MM.1S (cell line): ENCODE results near the gene LOXL1.

Source experiments
- DNase-seq: peaks from one replicate; pipeline ENCODE4 v3.0.0-alpha.2; 2015
- H2AFZ ChIP-seq: fragments of 300-600 bp; sonication (generic); 2 replicates; pipeline ENCODE4 v1.6.0; 2016; ENCODE audit warnings: antibody characterized with exemption, low read length
- H3F3A ChIP-seq: fragments of 300-600 bp; sonication (generic); 2 replicates; pipeline ENCODE4 v1.6.1; 2016; ENCODE audit warnings: mild to moderate bottlenecking, antibody characterized with exemption, low read length, moderate library complexity, mixed read lengths; ENCODE audit not compliant: insufficient read depth
- H3K27ac ChIP-seq: fragments of 300-600 bp; sonication (generic); 2 replicates; pipeline ENCODE4 v1.5.1; 2016; ENCODE audit warnings: mild to moderate bottlenecking, low read length
- H3K27me3 ChIP-seq: fragments of 300-600 bp; sonication (generic); replicated peaks from 2 replicates; pipeline ENCODE4 v1.6.0; 2016; ENCODE audit warnings: low read length; ENCODE audit not compliant: insufficient read depth
- H3K36me3 ChIP-seq: fragments of 300-600 bp; sonication (generic); replicated peaks from 2 replicates; pipeline ENCODE4 v1.6.1; 2016; ENCODE audit warnings: mild to moderate bottlenecking, low read length, mixed read lengths; ENCODE audit not compliant: insufficient read depth
- H3K4me1 ChIP-seq: fragments of 300-600 bp; sonication (generic); 2 replicates; pipeline ENCODE4 v1.6.1; 2016; ENCODE audit warnings: low read length, mixed read lengths
- H3K4me2 ChIP-seq: fragments of 300-600 bp; sonication (generic); 2 replicates; pipeline ENCODE4 v1.6.0; 2016; ENCODE audit warnings: low read depth, low read length
- H3K4me3 ChIP-seq: fragments of 300-600 bp; sonication (generic); 2 replicates; pipeline ENCODE4 v1.5.1; 2016; ENCODE audit warnings: low read length, mixed read lengths
- H3K79me2 ChIP-seq: fragments of 300-600 bp; sonication (generic); 2 replicates; pipeline ENCODE4 v1.6.1; 2016; ENCODE audit warnings: mixed run types, low read length, mixed read lengths
- H3K9ac ChIP-seq: fragments of 300-600 bp; sonication (generic); 2 replicates; pipeline ENCODE4 v1.6.1; 2016; ENCODE audit warnings: low read length, mixed read lengths
- H3K9me2 ChIP-seq: fragments of 300-600 bp; sonication (generic); replicated peaks from 2 replicates; pipeline ENCODE4 v1.6.1; 2016; ENCODE audit warnings: mild to moderate bottlenecking, low read length, mixed read lengths; ENCODE audit not compliant: insufficient read depth
- H3K9me3 ChIP-seq: fragments of 300-600 bp; sonication (generic); replicated peaks from 2 replicates; pipeline ENCODE4 v1.6.1; 2016; ENCODE audit warnings: mild to moderate bottlenecking, low read length, mixed read lengths; ENCODE audit not compliant: insufficient read depth
- H4K20me1 ChIP-seq: fragments of 300-600 bp; sonication (generic); 2 replicates; pipeline ENCODE4 v1.6.1; 2016; ENCODE audit warnings: mild to moderate bottlenecking, low read length, moderate library complexity, mixed read lengths; ENCODE audit not compliant: insufficient read depth
- EZH2 ChIP-seq: fragments of 300-600 bp; sonication (generic); optimal IDR thresholded peaks from 2 replicates; pipeline ENCODE3; 2017; ENCODE audit warnings: low read depth, mild to moderate bottlenecking, antibody characterized with exemption, low read length, mixed read lengths
- EZH2phosphoT487 ChIP-seq: fragments of 300-600 bp; sonication (generic); IDR thresholded peaks from 2 replicates; pipeline ENCODE4 v1.6.1; 2018; ENCODE audit warnings: antibody characterized with exemption, low read length
- TF ChIP-seq, protein P1 (sequence below): fragments of 300-600 bp; sonication (generic); IDR thresholded peaks from 2 replicates; pipeline ENCODE4 v1.5.1; 2016; ENCODE audit warnings: antibody characterized with exemption, low read length, mixed read lengths

Gene LOXL1

DNA sequence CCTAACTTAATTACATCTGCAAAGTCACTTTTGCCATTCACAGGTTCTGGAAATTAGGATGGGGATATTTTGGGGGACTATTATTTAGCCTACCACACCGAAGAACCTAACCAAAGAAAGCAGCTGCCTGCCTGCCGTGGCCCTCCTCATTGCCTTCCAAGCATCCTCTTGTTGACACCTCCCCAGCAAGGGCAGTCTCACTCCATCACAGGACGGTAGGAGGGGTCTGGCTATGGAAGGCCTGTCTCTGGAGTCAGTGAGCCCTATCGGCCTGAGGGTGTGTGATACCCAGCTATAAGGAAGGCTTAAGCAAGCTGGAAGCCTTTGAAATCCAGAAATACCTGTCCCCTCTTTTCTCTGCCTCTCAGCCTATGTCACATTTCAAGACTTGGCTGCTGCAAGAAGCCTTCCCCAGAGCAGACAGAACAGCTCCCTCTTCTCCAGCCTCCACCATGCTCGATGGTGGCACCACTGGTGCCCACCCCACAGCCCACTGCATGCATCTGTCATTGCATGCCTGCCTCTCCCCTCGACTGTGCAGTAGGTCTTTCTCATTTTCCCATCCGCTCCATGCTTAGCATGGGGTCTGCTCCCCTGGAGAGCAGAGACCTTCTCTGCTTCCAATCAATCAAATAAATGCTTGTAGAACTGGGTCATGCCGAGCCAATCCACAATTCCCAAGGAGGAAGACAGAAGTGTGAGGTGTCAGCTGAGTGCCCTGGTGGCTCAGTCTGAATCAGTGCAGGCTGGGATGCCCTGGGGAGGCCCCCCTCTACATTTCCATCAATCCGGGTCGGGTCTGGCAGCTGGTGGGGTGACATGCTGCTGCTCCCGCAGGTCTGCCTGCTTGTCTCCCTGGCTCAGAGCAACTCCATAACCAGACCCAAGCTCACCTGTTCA is 23.9 kb upstream of the LOXL1 start:
- Histone ChIP-seq H2AFZ (no peak overlapping the region), H3K4me2 (no peak overlapping the region), H3K9me2 (no peaks in the 10 kb centered on the region), H3K9me3 (no peaks in the 10 kb centered on the region), H3K4me3 (no peak overlapping the region), H3F3A (no peaks in the 10 kb centered on the region), H3K27ac (no peak overlapping the region), H3K4me1 (no peaks in the 10 kb centered on the region), H3K27me3 (peaks cover 8% of the 10 kb centered on the region; the same call in 1 of the 2 replicates), H3K36me3 (no peaks in the 10 kb centered on the region), H3K79me2 (no peaks in the 10 kb centered on the region), H3K9ac (no peak overlapping the region), H4K20me1 (no peaks in the 10 kb centered on the region)
- no peak for TF ChIP-seq EZH2phosphoT487
- TF ChIP-seq EZH2: no peak
- TF ChIP-seq, protein P1, sequence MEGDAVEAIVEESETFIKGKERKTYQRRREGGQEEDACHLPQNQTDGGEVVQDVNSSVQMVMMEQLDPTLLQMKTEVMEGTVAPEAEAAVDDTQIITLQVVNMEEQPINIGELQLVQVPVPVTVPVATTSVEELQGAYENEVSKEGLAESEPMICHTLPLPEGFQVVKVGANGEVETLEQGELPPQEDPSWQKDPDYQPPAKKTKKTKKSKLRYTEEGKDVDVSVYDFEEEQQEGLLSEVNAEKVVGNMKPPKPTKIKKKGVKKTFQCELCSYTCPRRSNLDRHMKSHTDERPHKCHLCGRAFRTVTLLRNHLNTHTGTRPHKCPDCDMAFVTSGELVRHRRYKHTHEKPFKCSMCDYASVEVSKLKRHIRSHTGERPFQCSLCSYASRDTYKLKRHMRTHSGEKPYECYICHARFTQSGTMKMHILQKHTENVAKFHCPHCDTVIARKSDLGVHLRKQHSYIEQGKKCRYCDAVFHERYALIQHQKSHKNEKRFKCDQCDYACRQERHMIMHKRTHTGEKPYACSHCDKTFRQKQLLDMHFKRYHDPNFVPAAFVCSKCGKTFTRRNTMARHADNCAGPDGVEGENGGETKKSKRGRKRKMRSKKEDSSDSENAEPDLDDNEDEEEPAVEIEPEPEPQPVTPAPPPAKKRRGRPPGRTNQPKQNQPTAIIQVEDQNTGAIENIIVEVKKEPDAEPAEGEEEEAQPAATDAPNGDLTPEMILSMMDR: no peak
- no peak for DNase-seq

- H3K4me1 ChIP-seq: no peaks in the 10 kb centered on the region
- H3K4me2 ChIP-seq: no peak overlapping the region
- no peak overlapping the region for H3K4me3 ChIP-seq
- no peak overlapping the region for H3K9ac ChIP-seq
- H3K9me2 ChIP-seq: no peaks in the 10 kb centered on the region
- H2AFZ ChIP-seq: no peak overlapping the region
- H4K20me1 ChIP-seq: no peaks in the 10 kb centered on the region
- TF ChIP-seq EZH2phosphoT487 (no peak), EZH2 (no peak)
- TF ChIP-seq, protein P1: no peak
- no peaks in the 10 kb centered on the region for H3K36me3 ChIP-seq
- no peaks in the 10 kb centered on the region for H3K9me3 ChIP-seq
- DNase-seq: no peak
- H3F3A ChIP-seq: no peaks in the 10 kb centered on the region
- peaks cover 8% of the 10 kb centered on the region; the same call in 1 of the 2 replicates for H3K27me3 ChIP-seq
- H3K79me2 ChIP-seq: no peaks in the 10 kb centered on the region
- H3K27ac ChIP-seq: no peak overlapping the region
Measured at GRCh38 chr15:73904026-73904815, 22.0 kb upstream of the LOXL1 start.

GRCh38 chr15:73905225-73905827 is 20.9 kb upstream of the LOXL1 start:
- Histone ChIP-seq H2AFZ (no peak overlapping the region), H3K79me2 (no peaks in the 10 kb centered on the region), H3K4me1 (no peaks in the 10 kb centered on the region), H3K36me3 (no peaks in the 10 kb centered on the region), H3K27ac (no peak overlapping the region), H3K4me2 (no peak overlapping the region), H3K27me3 (peaks cover 8% of the 10 kb centered on the region; the same call in 1 of the 2 replicates), H3K9ac (no peak overlapping the region), H3K4me3 (no peak overlapping the region), H3F3A (no peaks in the 10 kb centered on the region), H3K9me3 (no peaks in the 10 kb centered on the region), H3K9me2 (no peaks in the 10 kb centered on the region), H4K20me1 (no peaks in the 10 kb centered on the region)
- TF ChIP-seq EZH2phosphoT487: no peak
- TF ChIP-seq, protein P1: no peak
- TF ChIP-seq EZH2: no peak
- no peak for DNase-seq
